ENCODE results near the gene MAP1B. TPM values are rescaled to one million over a fixed set of nuclear protein-coding genes. Genes with fewer than 3 reads are reported as not detected.

Gene MAP1B
- total RNA-seq, 1 donor from 2014 or later = 39.3 TPM

GRCh38 chr5:72189146-72189545 is 81.9 kb downstream of the MAP1B start:
- DNase-seq (ENCODE audit: low read depth in 2 of 2) = no peak

GRCh38 chr5:72191404-72191803 is 84.1 kb downstream of the MAP1B start:
- no peak for DNase-seq (ENCODE audit: low read depth in 2 of 2)

DNA sequence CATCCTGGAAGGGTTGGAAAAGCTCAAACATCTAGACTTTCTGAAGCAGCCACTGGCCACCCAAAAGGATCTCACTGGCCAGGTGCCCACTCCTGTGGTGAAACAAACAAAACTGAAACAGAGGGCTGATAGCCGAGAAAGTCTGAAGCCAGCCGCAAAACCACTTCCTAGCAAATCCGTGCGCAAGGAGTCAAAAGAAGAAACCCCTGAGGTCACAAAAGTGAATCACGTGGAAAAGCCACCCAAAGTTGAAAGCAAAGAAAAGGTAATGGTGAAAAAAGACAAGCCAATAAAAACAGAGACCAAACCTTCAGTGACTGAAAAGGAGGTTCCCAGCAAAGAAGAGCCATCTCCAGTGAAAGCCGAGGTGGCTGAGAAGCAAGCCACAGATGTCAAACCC is 87.6 kb downstream of the MAP1B start:
- DNase-seq (ENCODE audit: low read depth in 2 of 2) = no peak

GRCh38 chr5:72195581-72195980 is 88.3 kb downstream of the MAP1B start:
- DNase-seq (ENCODE audit: low read depth in 2 of 2) = no peak

- DNase-seq (ENCODE audit: low read depth in 2 of 2) = no peak
Observed at GRCh38 chr5:72197393-72197792, 90.1 kb downstream of the MAP1B start.

DNA sequence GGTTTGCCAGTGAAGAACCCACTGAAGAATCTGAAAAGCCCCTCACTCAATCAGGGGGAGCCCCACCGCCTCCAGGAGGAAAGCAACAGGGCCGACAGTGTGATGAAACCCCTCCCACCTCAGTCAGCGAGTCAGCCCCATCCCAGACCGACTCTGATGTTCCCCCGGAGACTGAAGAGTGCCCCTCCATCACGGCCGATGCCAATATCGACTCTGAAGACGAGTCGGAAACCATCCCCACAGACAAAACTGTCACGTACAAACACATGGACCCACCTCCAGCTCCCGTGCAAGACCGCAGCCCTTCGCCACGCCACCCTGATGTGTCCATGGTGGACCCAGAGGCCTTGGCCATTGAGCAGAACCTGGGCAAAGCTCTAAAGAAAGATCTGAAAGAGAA is 92.4 kb downstream of the MAP1B start:
- no peak for DNase-seq (ENCODE audit: low read depth in 2 of 2)

DNA sequence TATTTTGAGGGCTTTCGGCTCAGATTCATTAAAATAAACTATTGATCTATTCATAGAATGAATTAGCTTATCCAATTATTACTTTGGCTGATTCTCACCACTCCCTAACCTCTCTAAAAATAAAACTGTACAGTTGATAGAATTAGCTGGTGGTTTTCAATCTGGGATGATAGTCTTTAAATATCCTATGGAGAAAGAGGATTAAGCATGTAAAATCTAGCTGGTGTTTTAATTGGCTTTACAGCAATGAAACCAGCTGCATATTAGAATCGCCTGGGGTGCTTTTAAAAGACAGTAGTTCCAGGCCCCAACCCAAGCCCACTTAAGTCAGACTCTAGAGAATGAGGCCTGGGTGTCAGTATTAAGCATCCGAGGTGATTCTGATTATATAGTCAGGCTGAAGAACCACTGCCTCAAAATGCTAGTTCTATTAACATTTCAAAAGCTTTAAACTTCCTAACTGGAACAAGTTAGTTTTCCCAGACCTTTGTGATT is 95.1 kb downstream of the MAP1B start:
- no peak for DNase-seq (ENCODE audit: low read depth in 2 of 2)

DNA sequence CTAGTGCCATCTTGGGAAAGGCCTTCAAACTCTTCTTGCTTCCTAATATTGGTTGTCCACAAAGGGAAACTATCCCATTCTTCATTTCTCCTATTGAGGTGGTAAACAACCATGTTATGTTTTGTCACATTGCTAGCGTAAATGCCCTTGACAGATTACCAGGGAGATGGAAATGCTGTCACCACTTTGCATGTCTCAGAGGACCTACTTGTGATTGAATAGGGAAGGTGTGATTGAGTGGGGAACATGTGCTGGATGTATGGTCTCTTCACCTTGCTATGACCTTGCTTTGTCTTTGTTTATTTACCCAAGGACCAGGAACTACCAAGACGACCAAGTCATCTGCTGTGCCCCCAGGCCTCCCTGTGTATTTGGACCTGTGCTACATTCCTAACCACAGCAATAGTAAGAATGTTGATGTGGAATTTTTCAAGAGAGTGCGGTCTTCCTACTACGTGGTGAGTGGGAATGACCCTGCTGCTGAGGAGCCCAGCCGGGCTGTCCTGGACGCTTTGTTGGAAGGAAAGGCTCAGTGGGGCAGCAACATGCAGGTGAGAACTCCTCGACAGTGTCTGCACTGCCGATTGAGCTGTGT is 96.1 kb downstream of the MAP1B start:
- DNase-seq (ENCODE audit: low read depth in 2 of 2) = no peak

DNA sequence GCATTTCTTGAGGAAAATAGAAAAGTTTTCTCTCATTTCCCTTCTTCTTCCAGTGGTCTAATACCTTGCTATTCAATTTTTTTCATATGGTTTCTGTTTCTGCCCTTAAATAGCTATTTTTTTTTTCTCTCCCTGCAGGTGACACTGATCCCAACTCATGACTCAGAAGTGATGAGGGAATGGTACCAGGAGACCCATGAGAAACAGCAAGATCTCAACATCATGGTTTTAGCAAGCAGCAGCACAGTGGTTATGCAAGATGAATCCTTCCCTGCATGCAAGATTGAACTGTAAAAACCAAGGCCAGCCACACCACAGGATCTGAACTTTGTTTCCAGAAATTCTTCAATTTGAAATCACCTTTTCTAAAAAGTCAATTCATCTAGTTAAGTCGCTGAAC is 97.7 kb downstream of the MAP1B start:
- no peak for DNase-seq (ENCODE audit: low read depth in 2 of 2)

GRCh38 chr5:72205431-72206009 is 98.2 kb downstream of the MAP1B start:
- DNase-seq (ENCODE audit: low read depth in 2 of 2) = no peak

GRCh38 chr5:72206160-72206559 is 98.9 kb downstream of the MAP1B start:
- no peak for DNase-seq (ENCODE audit: low read depth in 2 of 2)

GRCh38 chr5:72206994-72207393 is 99.7 kb downstream of the MAP1B start:
- no peak for DNase-seq (ENCODE audit: low read depth in 2 of 2)

GRCh38 chr5:72208324-72208926 is 101.2 kb downstream of the MAP1B start:
- no peak for DNase-seq (ENCODE audit: low read depth in 2 of 2)

DNA sequence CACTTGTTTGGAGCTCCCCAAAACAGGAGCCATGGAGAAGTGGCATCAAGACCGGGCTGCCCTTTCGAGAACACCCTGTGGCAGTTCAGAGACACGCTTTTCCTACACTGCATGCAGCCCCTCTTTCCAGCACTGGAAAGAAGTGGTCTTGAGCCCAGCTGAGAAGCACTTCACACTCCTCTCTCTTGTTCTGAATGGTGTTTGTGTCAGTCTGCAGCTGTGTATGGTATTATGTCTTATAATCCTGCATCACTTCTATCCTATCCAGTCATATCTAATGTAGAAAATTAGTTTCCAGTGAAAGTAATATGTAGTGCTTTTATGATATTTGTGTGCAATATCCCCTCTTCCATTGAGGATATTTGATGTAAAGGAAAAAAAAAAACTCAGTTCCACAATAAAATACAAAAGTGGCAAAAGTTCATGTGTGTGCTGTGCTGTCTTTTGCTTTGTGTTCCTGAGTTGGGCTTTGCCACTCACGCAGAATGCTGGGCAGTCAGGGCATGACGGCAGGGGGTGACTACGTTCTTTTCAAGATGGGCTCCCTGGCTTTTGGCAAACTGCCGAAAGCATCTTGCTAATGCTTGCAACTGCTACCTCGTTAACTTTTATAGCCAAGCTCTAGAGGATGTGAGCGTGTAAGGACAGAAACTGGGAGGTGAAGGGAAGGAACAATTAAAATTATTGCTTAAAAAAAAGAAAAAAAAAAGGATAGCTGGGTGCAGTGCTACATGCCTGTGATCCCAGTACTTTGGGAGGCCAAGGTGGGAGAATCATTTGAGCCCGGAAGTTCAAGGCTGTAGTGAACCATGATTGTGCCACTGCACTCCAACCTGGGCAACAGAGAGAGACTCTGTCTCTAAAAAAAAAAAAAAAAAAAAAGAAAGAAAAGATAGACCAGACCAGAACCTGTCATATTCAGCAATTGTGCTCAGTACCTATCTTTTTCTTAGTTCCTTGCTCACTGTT is 102.2 kb downstream of the MAP1B start:
- DNase-seq (ENCODE audit: low read depth in 2 of 2) = peak in 1 of 2 donors; percentile 84

DNA sequence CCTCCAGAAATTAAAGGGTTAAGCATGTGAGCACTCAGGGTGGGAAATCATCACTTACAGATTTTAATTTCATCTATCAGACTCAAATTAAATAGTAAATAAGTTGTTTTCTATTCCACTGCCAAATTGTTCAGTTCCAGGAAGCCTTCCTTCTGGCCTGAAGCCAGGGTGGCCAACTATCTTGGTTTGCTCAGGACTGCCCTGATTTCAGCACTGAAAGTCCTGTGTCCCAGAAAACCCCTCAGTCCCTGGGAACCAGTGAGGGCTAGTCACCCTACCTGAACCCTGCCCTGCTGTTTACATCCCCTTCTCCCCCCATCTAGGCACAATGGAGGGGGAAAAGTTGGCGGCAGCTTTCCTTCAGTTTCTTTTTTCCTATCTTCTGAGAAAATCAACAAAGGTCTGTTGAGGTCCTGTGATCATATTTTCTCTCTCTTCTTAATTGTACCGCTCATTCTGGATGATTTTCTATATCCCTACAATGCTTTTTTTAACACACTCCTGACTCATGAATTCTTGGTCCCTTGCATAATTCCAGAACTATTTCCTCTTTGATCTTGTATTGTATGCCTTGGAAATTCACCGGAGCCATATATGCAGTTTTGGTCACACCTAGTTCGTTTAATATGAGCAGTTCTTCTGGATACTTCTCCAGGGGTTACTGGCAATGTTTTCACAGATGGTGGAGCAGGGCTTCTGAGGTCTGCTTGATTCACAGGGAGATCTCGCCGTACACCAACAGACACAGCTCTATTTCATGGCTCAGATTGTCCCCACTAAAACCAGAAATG is 103.8 kb downstream of the MAP1B start:
- DNase-seq (ENCODE audit: low read depth in 2 of 2) = peak; percentile 52 to 94

- DNase-seq (ENCODE audit: low read depth in 2 of 2) = no peak
Observed at GRCh38 chr5:72212171-72212570, 104.9 kb downstream of the MAP1B start.

DNA sequence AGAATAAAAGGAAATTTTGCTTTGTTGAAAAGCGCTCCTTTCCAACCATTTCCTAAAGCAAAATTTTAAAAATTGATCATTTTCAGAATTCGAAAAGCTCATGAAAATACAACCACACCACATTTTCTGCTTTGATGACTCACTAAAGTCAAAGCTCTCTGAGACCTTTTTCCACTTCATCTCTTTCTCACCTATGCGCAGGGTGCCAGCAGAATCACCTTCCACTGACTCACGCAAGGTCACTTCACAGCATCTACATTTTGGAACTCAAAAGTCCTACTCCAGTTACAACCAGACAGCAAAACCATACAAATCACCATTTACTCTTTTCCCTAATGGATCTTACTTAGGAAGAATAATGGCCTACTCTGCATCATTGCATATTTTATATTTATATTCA is 106.2 kb downstream of the MAP1B start:
- DNase-seq (ENCODE audit: low read depth in 2 of 2) = no peak

DNA sequence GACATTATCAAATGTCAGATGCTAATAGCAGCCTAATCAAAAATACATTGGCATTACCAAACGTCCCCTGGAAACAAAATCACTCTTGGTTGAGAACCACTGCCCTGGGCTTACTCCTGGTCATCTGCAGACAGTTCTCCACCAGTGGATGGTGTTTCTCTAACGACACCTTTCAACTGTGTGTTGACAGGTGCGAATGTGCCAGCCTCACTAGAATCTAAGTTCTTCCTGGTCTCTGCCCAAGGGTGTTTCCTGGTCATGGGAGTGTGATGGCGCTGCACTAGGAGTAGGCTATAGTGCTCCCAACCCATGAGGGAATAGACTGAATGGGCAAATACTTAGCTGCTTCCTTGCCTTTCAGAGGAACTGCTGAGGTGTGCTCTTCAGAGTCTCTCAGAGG is 106.9 kb downstream of the MAP1B start:
- no peak for DNase-seq (ENCODE audit: low read depth in 2 of 2)

GRCh38 chr5:72216756-72217155 is 109.5 kb downstream of the MAP1B start:
- no peak for DNase-seq (ENCODE audit: low read depth in 2 of 2)

DNA sequence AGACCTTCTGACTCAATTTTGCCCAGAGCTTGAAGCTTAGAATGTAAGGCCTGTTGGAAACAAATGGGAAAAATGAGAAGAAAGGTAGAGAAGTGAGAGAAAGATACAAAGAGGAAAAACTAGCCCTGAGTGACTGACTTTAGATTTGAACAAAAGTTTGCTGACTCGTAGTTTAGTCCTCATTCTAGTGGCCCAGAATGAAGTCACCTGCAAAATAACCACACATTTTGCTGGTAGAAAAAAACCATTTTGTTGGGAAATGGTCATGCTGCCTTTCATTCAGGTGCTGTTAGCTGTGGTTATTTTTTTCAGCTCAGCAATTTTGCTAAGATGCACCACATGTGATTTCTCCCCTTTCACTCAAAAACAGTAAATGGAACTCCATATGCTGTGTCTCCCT is 113.8 kb downstream of the MAP1B start:
- no peak for DNase-seq (ENCODE audit: low read depth in 2 of 2)

DNA sequence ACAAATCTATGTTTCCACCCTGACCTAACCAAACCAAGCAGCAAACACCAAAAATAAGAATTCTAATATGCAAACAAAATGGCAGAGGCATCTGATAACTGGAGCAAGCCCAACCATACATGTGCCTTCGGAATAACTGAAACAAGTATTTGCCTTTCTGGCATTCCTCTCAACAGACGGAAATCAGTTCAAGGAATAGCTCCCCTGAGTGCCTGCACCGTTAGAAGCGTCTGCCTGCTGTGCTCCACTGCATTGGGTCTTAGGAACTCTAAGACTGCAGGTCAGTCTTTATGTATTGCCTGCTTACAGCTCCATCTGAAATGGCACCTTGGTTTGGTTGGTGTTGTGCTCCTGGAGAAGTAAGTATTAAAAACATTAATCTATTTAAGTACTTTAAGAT is 114.3 kb downstream of the MAP1B start:
- no peak for DNase-seq (ENCODE audit: low read depth in 2 of 2)

Measured in dermis microvascular lymphatic vessel endothelial cell (primary cell).